Measurements from ENCODE around the gene PIAS4. TPM values are rescaled to one million over a fixed set of nuclear protein-coding genes. Genes with fewer than 3 reads are reported as not detected.
A peak's percentile ranks its signal among the peaks of the same experiment; 100 is the strongest.
"Not testable (repeated sequence)": the region's sequence is repeated elsewhere in the genome, so short reads cannot be mapped to it uniquely, and the experiment has no call there.

PIAS4 gene
- polyA plus RNA-seq, 1 donor from 2014 or later = 8.9 TPM

DNA sequence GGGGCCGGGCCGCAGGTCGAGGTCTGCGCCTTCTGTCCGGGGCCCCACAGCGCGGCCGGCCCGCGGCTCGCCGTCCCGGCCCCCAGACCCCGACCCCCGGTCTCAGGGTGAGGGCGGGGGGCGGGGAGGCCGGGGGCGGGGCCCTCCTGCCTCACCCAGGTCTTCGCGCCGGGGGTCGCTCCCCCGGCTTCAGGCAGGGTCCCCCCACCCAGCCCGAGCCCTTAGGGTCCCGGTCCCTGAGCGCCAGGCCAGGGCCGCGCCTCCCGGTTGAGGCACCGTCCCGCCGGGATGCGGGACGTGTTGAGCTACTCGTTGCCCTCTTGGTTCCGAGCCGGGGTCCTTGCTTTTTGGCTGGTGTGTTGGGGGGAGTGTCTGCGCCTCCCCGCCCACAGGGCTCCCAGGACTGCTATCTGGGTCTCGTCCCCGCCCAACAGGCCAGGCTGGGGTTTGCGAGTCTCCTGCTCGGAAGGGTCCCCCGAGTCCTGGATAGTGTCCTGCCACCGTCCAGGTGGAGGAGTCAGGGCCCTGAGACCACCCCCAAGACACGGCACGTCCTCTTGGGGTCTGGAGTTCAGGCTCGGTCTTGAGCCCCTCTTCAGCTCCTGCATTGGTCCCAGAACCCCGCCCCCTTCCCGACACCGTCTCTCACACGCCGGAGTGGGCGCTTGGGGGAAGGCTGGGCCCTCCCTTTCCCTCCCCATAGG, 452 bp downstream of the PIAS4 start:
- H3K4me1 Mint-ChIP-seq = peaks cover 5 to 16% (median 15%) of the 10 kb centered on the region in 3 donors
- H3K27ac Mint-ChIP-seq = peak overlapping the region in 2 of 3 donors; percentile 76 to 81
- H3K27me3 Mint-ChIP-seq = no peaks in the 10 kb centered on the region
- peak overlapping the region; percentile 83 to 92 (median 88) for H3K4me3 Mint-ChIP-seq
- no peaks in the 10 kb centered on the region for H3K9me3 Mint-ChIP-seq
- H3K36me3 Mint-ChIP-seq = no peaks in the 10 kb centered on the region

DNA sequence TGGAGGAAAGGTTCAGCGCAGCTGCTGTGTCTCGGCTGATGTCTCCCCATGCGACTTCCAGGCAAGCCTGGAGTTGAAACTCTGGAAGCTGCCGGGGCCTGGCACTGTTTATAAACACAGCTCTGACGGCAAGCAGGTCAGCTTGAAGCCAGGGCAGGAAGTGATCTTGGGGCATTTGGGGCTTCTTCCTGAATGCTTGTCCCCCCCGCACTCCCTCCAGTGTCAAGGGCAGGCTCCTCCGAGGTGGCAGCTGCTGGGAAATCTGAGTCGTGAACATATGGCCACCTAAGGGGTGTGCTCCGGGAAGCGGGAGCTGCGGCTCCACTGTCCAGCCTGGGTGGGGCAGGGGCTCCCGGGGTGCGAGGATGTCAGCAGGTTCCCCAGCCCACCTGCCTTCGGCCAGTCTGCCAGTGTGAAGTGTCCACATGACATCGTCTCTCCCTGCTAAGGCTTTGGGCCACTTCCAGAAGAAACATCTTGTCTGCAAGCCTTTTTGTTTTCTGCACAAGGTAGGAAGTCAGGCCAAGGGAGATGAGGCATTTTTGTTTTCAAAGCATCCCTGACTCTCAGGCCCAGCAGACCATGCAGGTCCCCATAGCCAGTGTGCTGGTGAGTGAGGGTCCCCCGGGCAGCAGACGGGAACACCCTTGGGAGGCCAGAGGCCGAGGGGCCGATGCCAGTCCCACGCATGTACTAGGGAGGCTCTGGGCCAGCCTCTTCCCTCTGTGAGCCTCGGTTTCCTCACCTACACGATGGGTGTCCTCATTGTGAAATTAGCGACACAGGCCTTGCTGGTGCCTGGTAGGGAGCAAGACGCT, 2.7 kb downstream of the PIAS4 start:
- H3K27ac Mint-ChIP-seq = peak overlapping the region in 2 of 3 donors; percentile 80 to 81

GRCh38 chr19:4010808-4011110, 3.2 kb downstream of the PIAS4 start:
- no peaks in the 10 kb centered on the region for H3K9me3 Mint-ChIP-seq
- H3K27me3 Mint-ChIP-seq = no peaks in the 10 kb centered on the region
- no peaks in the 10 kb centered on the region for H3K36me3 Mint-ChIP-seq
- no peak overlapping the region for H3K4me3 Mint-ChIP-seq
- peaks cover 5 to 18% (median 15%) of the 10 kb centered on the region in 3 donors for H3K4me1 Mint-ChIP-seq
- H3K27ac Mint-ChIP-seq = peak overlapping the region in 1 of 3 donors; percentile 78

More for the DNA sequence above, 2.7 kb downstream of the PIAS4 start:
- Mint-ChIP-seq H3K9me3 (no peaks in the 10 kb centered on the region), H3K36me3 (no peaks in the 10 kb centered on the region), H3K4me3 (peak overlapping the region in 3 of 4 donors; percentile 44 to 84 (median 65)), H3K27me3 (no peaks in the 10 kb centered on the region), H3K4me1 (peaks cover 5 to 18% (median 15%) of the 10 kb centered on the region in 3 donors)

- not testable (repeated sequence) for H3K27me3 Mint-ChIP-seq, H3K9me3 Mint-ChIP-seq, H3K36me3 Mint-ChIP-seq
- Mint-ChIP-seq H3K4me3 (peak overlapping the region in 3 of 4 donors; percentile 23 to 79 (median 63)), H3K27ac (peak overlapping the region in 1 of 3 donors; percentile 78), H3K4me1 (peaks cover 5 to 18% (median 15%) of the 10 kb centered on the region in 3 donors)
These were observed 3.9 kb downstream of the PIAS4 start for GRCh38 chr19:4011430-4011829.

GRCh38 chr19:4012092-4012974, 4.8 kb downstream of the PIAS4 start:
- peak overlapping the region in 1 of 3 donors; percentile 45 for H3K27ac Mint-ChIP-seq
- H3K4me1 Mint-ChIP-seq = peaks cover 5 to 18% (median 15%) of the 10 kb centered on the region in 3 donors
- H3K27me3 Mint-ChIP-seq = no peaks in the 10 kb centered on the region
- H3K36me3 Mint-ChIP-seq = no peaks in the 10 kb centered on the region
- H3K9me3 Mint-ChIP-seq = no peaks in the 10 kb centered on the region
- peak overlapping the region in 1 of 4 donors; percentile 38 for H3K4me3 Mint-ChIP-seq

DNA sequence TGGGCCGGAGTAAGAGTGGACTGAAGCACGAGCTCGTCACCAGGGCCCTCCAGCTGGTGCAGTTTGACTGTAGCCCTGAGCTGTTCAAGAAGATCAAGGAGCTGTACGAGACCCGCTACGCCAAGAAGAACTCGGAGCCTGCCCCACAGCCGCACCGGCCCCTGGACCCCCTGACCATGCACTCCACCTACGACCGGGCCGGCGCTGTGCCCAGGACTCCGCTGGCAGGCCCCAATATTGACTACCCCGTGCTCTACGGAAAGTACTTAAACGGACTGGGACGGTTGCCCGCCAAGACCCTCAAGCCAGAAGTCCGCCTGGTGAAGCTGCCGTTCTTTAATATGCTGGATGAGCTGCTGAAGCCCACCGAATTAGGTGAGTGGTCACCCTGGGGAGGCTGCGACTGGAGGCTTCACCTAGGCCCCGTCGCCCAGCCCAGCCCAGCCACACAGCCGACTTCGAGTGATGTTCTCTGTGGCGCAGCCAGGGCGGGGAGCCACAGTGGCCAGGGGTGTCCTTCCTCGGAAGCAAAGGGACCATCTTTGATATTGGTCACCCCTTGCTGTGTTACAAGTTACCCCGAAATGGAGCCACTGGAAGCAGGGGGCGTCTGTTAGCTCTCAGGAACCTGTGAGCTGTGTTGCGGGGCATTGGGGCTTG, 5.6 kb downstream of the PIAS4 start:
- H3K4me1 Mint-ChIP-seq = peaks cover 5 to 18% (median 15%) of the 10 kb centered on the region in 3 donors
- H3K36me3 Mint-ChIP-seq = no peaks in the 10 kb centered on the region
- peak overlapping the region in 1 of 4 donors; percentile 38 for H3K4me3 Mint-ChIP-seq
- H3K27me3 Mint-ChIP-seq = no peaks in the 10 kb centered on the region
- no peaks in the 10 kb centered on the region for H3K9me3 Mint-ChIP-seq
- H3K27ac Mint-ChIP-seq = peak overlapping the region in 2 of 3 donors; percentile 45 to 67

GRCh38 chr19:4013886-4014540, 6.5 kb downstream of the PIAS4 start:
- H3K4me1 Mint-ChIP-seq = peaks cover under 1 to 12% (median 12%) of the 10 kb centered on the region in 3 donors
- no peak overlapping the region for H3K4me3 Mint-ChIP-seq
- H3K27me3 Mint-ChIP-seq = no peaks in the 10 kb centered on the region
- peaks cover 1% of the 10 kb centered on the region for H3K36me3 Mint-ChIP-seq
- no peaks in the 10 kb centered on the region for H3K9me3 Mint-ChIP-seq
- no peak overlapping the region for H3K27ac Mint-ChIP-seq

DNA sequence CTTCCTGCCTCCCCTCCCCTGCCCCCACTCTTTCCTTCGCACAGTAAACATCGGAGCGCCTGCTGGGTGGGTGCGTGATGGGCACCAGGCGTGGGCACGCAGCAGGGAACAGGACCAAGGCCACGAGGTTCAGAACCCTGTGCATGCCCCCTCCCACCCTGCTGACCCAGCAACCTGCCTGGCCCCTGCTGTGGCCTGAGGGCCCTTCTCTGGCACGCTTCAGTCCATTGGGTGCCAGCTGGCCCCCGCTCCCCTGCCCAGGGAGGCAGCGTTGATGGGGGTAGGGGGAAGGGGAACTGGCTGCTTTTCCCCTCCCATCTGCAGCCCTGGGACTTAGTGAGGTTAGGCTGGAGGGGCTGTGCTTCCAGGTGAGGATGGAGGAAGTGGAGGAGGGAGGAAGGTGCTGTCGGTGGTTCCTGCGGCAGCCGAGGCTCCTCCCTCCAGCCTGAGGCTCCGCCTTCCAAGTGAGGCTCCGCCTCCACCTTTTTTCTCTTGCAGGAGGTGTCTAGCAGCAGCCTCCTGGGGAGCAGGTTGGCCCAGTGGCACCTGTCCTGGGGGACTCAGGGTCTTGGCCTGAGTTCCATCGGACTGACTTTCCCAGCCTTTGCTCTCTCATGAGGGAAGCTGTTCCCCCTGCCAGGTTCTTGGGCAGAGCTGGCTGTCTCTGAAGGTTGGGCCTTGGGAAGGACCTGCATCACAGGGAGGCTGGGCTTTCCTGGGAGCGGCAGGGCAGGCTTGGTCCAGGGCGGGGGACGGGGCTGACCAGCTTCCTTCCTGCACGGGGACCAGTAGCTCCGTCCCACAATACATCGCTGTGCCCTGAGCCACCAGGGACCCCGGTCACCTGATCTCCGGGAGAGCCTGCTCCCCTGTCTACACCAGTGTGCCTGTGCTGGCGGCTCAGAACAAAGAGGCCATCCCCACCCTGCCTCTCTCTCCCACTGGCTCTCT, 7.3 kb downstream of the PIAS4 start:
- no peaks in the 10 kb centered on the region for H3K27me3 Mint-ChIP-seq
- H3K27ac Mint-ChIP-seq = no peak overlapping the region
- H3K9me3 Mint-ChIP-seq = no peaks in the 10 kb centered on the region
- H3K4me1 Mint-ChIP-seq = peaks cover 0 to 10% (median 6%) of the 10 kb centered on the region in 3 donors
- no peak overlapping the region for H3K4me3 Mint-ChIP-seq
- H3K36me3 Mint-ChIP-seq = peaks cover 1% of the 10 kb centered on the region

GRCh38 chr19:4015705-4016402, 8.3 kb downstream of the PIAS4 start:
- Mint-ChIP-seq H3K27ac (peak overlapping the region in 2 of 3 donors; percentile 23 to 35), H3K4me3 (no peak overlapping the region), H3K27me3 (no peaks in the 10 kb centered on the region), H3K36me3 (peaks cover 1% of the 10 kb centered on the region), H3K4me1 (peaks cover 0 to 8% (median 6%) of the 10 kb centered on the region in 3 donors), H3K9me3 (no peaks in the 10 kb centered on the region)

DNA sequence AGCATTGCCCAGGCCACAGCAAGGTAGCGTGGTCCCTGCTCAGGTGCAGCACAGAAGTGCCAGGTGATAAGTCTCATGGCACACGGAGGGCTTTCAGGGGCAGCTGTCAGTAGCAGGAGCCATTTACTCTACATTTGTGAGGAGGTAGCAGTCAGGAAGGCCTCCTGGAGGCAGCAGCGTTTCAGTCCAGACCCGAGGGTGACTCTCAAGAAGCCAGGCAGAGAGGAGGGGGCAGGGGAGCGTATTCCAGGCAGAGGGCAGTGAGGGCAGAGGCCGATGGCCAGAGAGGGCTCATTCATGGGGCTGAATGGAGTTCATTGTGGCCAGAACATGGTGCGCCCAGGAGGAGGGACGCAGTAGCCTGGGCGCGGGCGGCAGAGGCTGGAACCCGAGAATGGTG, 8.9 kb downstream of the PIAS4 start:
- Mint-ChIP-seq H3K4me1 (peaks cover 0 to 5% (median 3%) of the 10 kb centered on the region in 3 donors), H3K27ac (peak overlapping the region in 2 of 3 donors; percentile 23 to 35), H3K27me3 (no peaks in the 10 kb centered on the region), H3K36me3 (peaks cover 3% of the 10 kb centered on the region), H3K4me3 (no peak overlapping the region), H3K9me3 (no peaks in the 10 kb centered on the region)

DNA sequence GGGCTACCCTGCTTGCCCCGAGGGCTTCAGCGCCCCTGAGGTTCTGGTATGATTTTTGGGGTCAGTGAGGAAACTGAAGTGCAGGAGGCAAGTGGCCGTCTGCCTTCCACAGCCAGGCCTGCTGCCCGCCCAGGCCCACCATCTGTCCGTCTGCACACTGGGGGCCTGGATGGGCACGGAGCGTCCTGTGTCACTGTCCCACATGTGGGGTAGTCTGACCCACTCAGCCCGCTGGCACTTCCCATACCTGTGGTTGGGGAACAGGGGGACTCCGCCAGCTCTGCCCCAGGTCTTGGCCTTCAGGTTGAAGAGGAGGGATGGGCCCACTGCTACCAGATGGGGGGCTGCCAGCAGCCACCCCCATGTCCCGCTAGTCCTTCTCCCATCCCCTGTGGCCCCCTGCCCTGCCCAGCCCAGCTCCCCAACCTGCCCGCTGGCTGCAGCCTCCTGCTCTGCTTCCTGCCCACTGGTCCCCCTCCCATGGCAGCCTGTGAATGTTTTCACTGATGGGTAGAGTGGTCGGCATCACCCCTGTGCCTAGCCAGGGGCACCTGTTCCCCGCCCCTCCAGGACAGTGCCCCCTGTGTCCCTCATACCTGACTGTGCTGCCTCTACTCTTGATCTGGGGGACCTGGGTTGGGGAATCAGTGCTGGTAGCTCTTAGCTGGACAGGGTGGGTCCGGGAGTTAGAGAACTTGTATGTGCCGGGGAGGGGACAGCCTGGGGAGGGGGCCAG, 9.5 kb downstream of the PIAS4 start:
- no peaks in the 10 kb centered on the region for H3K27me3 Mint-ChIP-seq
- peaks cover 3 to 6% (median 5%) of the 10 kb centered on the region in 3 donors for H3K4me1 Mint-ChIP-seq
- peaks cover 3% of the 10 kb centered on the region for H3K36me3 Mint-ChIP-seq
- peak overlapping the region in 1 of 3 donors; percentile 43 for H3K27ac Mint-ChIP-seq
- no peaks in the 10 kb centered on the region for H3K9me3 Mint-ChIP-seq
- H3K4me3 Mint-ChIP-seq = no peak overlapping the region

- Mint-ChIP-seq H3K27ac (peak overlapping the region in 1 of 3 donors; percentile 27), H3K36me3 (peaks cover 3% of the 10 kb centered on the region), H3K4me1 (peaks cover 3 to 6% (median 4%) of the 10 kb centered on the region in 3 donors), H3K4me3 (peak overlapping the region in 1 of 4 donors; percentile 12), H3K9me3 (no peaks in the 10 kb centered on the region), H3K27me3 (no peaks in the 10 kb centered on the region)
These were observed 10.6 kb downstream of the PIAS4 start for GRCh38 chr19:4018140-4018613.

Data from IgD-negative memory B cell (primary cell).